ENCODE data around the gene DNMBP.
"Not testable (repeated sequence)": the region's sequence is repeated elsewhere in the genome, so short reads cannot be mapped to it uniquely, and the experiment has no call there.

DNMBP gene

GRCh38 chr10:99855479-99856071 lies 154.2 kb downstream of the DNMBP start:
- DNase-seq, result no peak

- DNase-seq, result peak; percentile 30
These were observed 154.9 kb downstream of the DNMBP start for GRCh38 chr10:99854860-99855259.

- no peak for DNase-seq
These were observed 156.1 kb downstream of the DNMBP start for GRCh38 chr10:99853655-99854054.

GRCh38 chr10:99852481-99853213 lies 157.1 kb downstream of the DNMBP start:
- DNase-seq, result no peak

- DNase-seq, result no peak
These were observed 157.9 kb downstream of the DNMBP start for GRCh38 chr10:99851825-99852224.

GRCh38 chr10:99850767-99851340 lies 158.9 kb downstream of the DNMBP start:
- peak; percentile 21 for DNase-seq

GRCh38 chr10:99850021-99850766 lies 159.6 kb downstream of the DNMBP start:
- no peak for DNase-seq

GRCh38 chr10:99849536-99849935 lies 160.2 kb downstream of the DNMBP start:
- DNase-seq, result no peak

- no peak for DNase-seq
These were observed 160.7 kb downstream of the DNMBP start for GRCh38 chr10:99849057-99849456.

- peak; percentile 93 for DNase-seq
These were observed 163.8 kb downstream of the DNMBP start for GRCh38 chr10:99845837-99846382.

GRCh38 chr10:99844433-99844955 lies 165.3 kb downstream of the DNMBP start:
- no peak for DNase-seq

GRCh38 chr10:99843310-99843709 lies 166.4 kb downstream of the DNMBP start:
- no peak for DNase-seq

GRCh38 chr10:99841746-99842145 lies 168.0 kb downstream of the DNMBP start:
- DNase-seq, result no peak

- not testable (repeated sequence) for DNase-seq
These were observed 168.9 kb downstream of the DNMBP start for GRCh38 chr10:99840859-99841258.

- DNase-seq, result no peak
These were observed 173.0 kb downstream of the DNMBP start for GRCh38 chr10:99836711-99837110.

GRCh38 chr10:99835947-99836346 lies 173.8 kb downstream of the DNMBP start:
- no peak for DNase-seq

- DNase-seq, result no peak
These were observed 175.3 kb downstream of the DNMBP start for GRCh38 chr10:99834410-99834809.

- no peak for DNase-seq
These were observed 177.3 kb downstream of the DNMBP start for GRCh38 chr10:99832439-99832838.

GRCh38 chr10:99828464-99828863 lies 181.3 kb downstream of the DNMBP start:
- no peak for DNase-seq

- no peak for DNase-seq
These were observed 181.8 kb downstream of the DNMBP start for GRCh38 chr10:99827936-99828335.

Data from hematopoietic multipotent progenitor cell treated with erythropoietin and hydrocortisone succinate and interleukin-3 and kit ligand, for 6 days (in vitro differentiated cells).